Loucy (cell line): Measurements from ENCODE around the gene PSEN2.

Experiments
- H2AFZ ChIP-seq: fragments of 200-600 bp; sonication (generic); 2 replicates; pipeline ENCODE4 v1.6.0; 2016; ENCODE audit warnings: antibody characterized with exemption, mild to moderate bottlenecking, low read length, moderate library complexity
- H3F3A ChIP-seq: fragments of 200-600 bp; 2 replicates; pipeline ENCODE4 v1.6.0; 2016; ENCODE audit warnings: antibody characterized with exemption, low read depth, mild to moderate bottlenecking
- H3K27me3 ChIP-seq: fragments of 200-600 bp; sonication (generic); 2 replicates; pipeline ENCODE4 v1.6.1; 2014; ENCODE audit warnings: low read length, mild to moderate bottlenecking; ENCODE audit not compliant: insufficient read depth, poor library complexity, severe bottlenecking
- H3K36me3 ChIP-seq: fragments of 200-600 bp; sonication (generic); 2 replicates; pipeline ENCODE4 v1.6.1; 2016; ENCODE audit warnings: low read length; ENCODE audit not compliant: insufficient read depth
- H3K4me1 ChIP-seq: fragments of 200-600 bp; sonication (generic); 2 replicates; pipeline ENCODE4 v1.5.1; 2014; ENCODE audit warnings: low read length, mild to moderate bottlenecking; ENCODE audit not compliant: insufficient read depth, poor library complexity, severe bottlenecking
- H3K4me2 ChIP-seq: fragments of 200-600 bp; sonication (generic); 2 replicates; pipeline ENCODE4 v1.6.0; 2014; ENCODE audit warnings: antibody characterized with exemption, low read length, low read depth, mild to moderate bottlenecking; ENCODE audit not compliant: poor library complexity, severe bottlenecking
- H3K4me3 ChIP-seq: fragments of 200-600 bp; sonication (generic); 2 replicates; pipeline ENCODE4 v1.5.1; 2014; ENCODE audit warnings: low read length, mild to moderate bottlenecking, mixed read lengths; ENCODE audit not compliant: poor library complexity, severe bottlenecking
- H3K79me2 ChIP-seq: fragments of 200-600 bp; sonication (generic); 2 replicates; pipeline ENCODE4 v1.6.1; 2014; ENCODE audit warnings: low read length; ENCODE audit not compliant: insufficient read depth
- H3K9ac ChIP-seq: fragments of 200-600 bp; sonication (generic); 2 replicates; pipeline ENCODE4 v1.6.0; 2014; ENCODE audit warnings: mild to moderate bottlenecking, low read depth, low read length, moderate library complexity; ENCODE audit not compliant: poor library complexity, severe bottlenecking
- H3K9me2 ChIP-seq: fragments of 200-600 bp; sonication (generic); replicated peaks from 2 replicates; pipeline ENCODE4 v1.6.1; 2016; ENCODE audit warnings: low read depth, low read length, mixed read lengths
- H3K9me3 ChIP-seq: fragments of 200-600 bp; sonication (generic); 2 replicates; pipeline ENCODE4 v1.6.1; 2014; ENCODE audit warnings: mild to moderate bottlenecking, antibody characterized with exemption, low read length, low read depth; ENCODE audit not compliant: insufficient read depth
- H4K20me1 ChIP-seq: fragments of 200-600 bp; sonication (generic); 2 replicates; pipeline ENCODE4 v1.6.0; 2014; ENCODE audit warnings: antibody characterized with exemption, low read length, mild to moderate bottlenecking; ENCODE audit not compliant: insufficient read depth, poor library complexity, severe bottlenecking
- EZH2phosphoT487 ChIP-seq: fragments of 200-600 bp; IDR thresholded peaks from 2 replicates; pipeline ENCODE4 v1.6.1; 2018; ENCODE audit warnings: antibody characterized with exemption, mild to moderate bottlenecking, moderate library complexity, borderline replicate concordance
- TF ChIP-seq, protein P1 (sequence below): fragments of 200-600 bp; sonication (generic); conservative IDR thresholded peaks from 2 replicates; pipeline ENCODE4 v1.5.1; 2014; ENCODE audit warnings: mild to moderate bottlenecking, antibody characterized with exemption, low read length

Gene PSEN2

DNA sequence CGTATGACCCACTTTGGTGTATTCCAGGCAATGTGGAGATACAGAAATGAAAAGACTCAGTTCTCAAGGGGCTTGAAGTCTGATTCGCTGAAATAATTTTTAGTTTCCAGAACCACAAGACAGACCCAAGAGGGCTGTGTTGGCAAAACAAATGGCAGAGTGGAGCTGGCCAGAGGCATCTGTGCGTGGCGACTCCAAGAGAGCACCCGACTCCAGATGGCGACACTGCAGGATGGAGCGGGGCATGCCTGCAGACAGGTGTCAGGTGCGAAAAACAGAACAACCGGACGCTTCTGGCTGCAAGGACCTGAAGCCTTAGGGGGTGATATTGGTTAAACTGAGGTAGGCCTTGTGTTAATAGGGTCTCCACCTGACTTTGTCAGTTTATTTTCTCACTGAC, 38.0 kb downstream of the PSEN2 start:
- Histone ChIP-seq H3K4me2 (no peak overlapping the region), H2AFZ (no peak overlapping the region), H4K20me1 (no peaks in the 10 kb centered on the region), H3K4me3 (no peak overlapping the region), H3K27me3 (no peaks in the 10 kb centered on the region), H3F3A (no peaks in the 10 kb centered on the region), H3K9ac (no peak overlapping the region), H3K36me3 (no peaks in the 10 kb centered on the region), H3K9me2 (no peaks in the 10 kb centered on the region), H3K4me1 (no peaks in the 10 kb centered on the region), H3K79me2 (no peaks in the 10 kb centered on the region), H3K9me3 (no peaks in the 10 kb centered on the region)
- no peak for TF ChIP-seq EZH2phosphoT487
- TF ChIP-seq, protein P1, sequence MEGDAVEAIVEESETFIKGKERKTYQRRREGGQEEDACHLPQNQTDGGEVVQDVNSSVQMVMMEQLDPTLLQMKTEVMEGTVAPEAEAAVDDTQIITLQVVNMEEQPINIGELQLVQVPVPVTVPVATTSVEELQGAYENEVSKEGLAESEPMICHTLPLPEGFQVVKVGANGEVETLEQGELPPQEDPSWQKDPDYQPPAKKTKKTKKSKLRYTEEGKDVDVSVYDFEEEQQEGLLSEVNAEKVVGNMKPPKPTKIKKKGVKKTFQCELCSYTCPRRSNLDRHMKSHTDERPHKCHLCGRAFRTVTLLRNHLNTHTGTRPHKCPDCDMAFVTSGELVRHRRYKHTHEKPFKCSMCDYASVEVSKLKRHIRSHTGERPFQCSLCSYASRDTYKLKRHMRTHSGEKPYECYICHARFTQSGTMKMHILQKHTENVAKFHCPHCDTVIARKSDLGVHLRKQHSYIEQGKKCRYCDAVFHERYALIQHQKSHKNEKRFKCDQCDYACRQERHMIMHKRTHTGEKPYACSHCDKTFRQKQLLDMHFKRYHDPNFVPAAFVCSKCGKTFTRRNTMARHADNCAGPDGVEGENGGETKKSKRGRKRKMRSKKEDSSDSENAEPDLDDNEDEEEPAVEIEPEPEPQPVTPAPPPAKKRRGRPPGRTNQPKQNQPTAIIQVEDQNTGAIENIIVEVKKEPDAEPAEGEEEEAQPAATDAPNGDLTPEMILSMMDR: no peak

GRCh38 chr1:226908913-226909312, 38.5 kb downstream of the PSEN2 start:
- Histone ChIP-seq H3F3A (no peaks in the 10 kb centered on the region), H3K27me3 (no peaks in the 10 kb centered on the region), H3K36me3 (no peaks in the 10 kb centered on the region), H3K9me3 (no peaks in the 10 kb centered on the region), H4K20me1 (no peaks in the 10 kb centered on the region), H3K4me2 (no peak overlapping the region), H3K9me2 (no peaks in the 10 kb centered on the region), H3K4me1 (no peaks in the 10 kb centered on the region), H3K4me3 (no peak overlapping the region), H3K9ac (no peak overlapping the region), H2AFZ (no peak overlapping the region), H3K79me2 (no peaks in the 10 kb centered on the region)
- TF ChIP-seq, protein P1: no peak

DNA sequence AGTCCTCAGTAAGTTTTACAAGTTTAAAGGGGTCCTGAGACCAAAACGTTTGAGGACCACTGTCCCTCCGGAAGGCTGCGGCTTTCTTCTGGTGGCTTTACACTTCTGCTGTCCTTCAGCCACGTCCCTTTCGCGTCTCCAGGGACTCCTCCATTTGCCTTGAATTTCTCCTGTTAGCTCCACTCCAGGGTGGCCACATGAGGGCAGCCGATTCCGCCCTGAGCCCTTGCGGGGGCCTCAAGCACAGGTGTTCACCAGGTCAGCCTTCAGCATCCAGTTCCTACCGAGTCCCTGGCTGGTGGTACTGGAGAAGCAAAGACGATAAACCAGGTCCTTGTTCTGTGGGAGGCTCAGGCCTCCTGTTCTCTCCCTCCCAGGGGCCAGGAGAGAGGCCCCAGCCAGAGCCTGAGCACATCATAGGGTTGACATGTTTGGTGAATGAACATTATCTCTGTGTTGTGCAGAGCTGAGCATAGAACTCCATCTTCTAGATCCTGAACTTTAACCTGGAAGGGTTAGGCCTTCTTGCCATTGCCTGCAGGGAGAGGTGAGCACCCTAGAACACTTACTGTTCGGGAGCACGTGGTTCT, 42.3 kb downstream of the PSEN2 start:
- TF ChIP-seq EZH2phosphoT487: no peak
- TF ChIP-seq, protein P1: peak; percentile 64
- no peaks in the 10 kb centered on the region for H3K9me2 ChIP-seq
- no peaks in the 10 kb centered on the region for H3F3A ChIP-seq
- H3K9ac ChIP-seq: no peak overlapping the region
- H3K9me3 ChIP-seq: no peaks in the 10 kb centered on the region
- no peaks in the 10 kb centered on the region for H4K20me1 ChIP-seq
- no peaks in the 10 kb centered on the region for H3K27me3 ChIP-seq
- no peak overlapping the region for H3K4me2 ChIP-seq
- H3K79me2 ChIP-seq: no peaks in the 10 kb centered on the region
- no peaks in the 10 kb centered on the region for H3K4me1 ChIP-seq
- no peaks in the 10 kb centered on the region for H3K36me3 ChIP-seq
- H2AFZ ChIP-seq: no peak overlapping the region
- no peak overlapping the region for H3K4me3 ChIP-seq
